ENCODE results near the gene ATP8A1. TPM values are rescaled to one million over a fixed set of nuclear protein-coding genes. Genes with fewer than 3 reads are reported as not detected.

ATP8A1 gene
- polyA plus RNA-seq, 1 experiment, result 0.20 TPM

GRCh38 chr4:42395595-42395994 is 261.3 kb downstream of the ATP8A1 start:
- DNase-seq (ENCODE audit: low read depth, low spot score), result no peak
- Histone ChIP-seq H3K27me3 (ENCODE audit: control insufficient read depth, insufficient read depth, low read length) (peaks cover 35% of the 10 kb centered on the region), H3K27ac (ENCODE audit: low read depth, low read length) (no peak overlapping the region), H3K4me3 (ENCODE audit: low read depth, low read length) (no peak overlapping the region), H3K9me3 (ENCODE audit: control insufficient read depth, insufficient read depth, low read length) (no peaks in the 10 kb centered on the region; the same call in 1 of the 2 replicates)
- TF ChIP-seq CTCF (IDR thresholded peaks at IDR 0.05; ENCODE audit: low read depth, low read length), result no peak
- ChIA-PET POLR2A (no interaction called here), CTCF (no interaction called here)

GRCh38 chr4:42392436-42392835 is 264.5 kb downstream of the ATP8A1 start:
- H3K27ac ChIP-seq (ENCODE audit: low read depth, low read length), result no peak overlapping the region
- ChIA-PET POLR2A (no interaction called here), CTCF (no interaction called here)
- TF ChIP-seq CTCF (IDR thresholded peaks at IDR 0.05; ENCODE audit: low read depth, low read length), result no peak
- no peak overlapping the region for H3K4me3 ChIP-seq (ENCODE audit: low read depth, low read length)
- DNase-seq (ENCODE audit: low read depth, low spot score), result no peak
- no peaks in the 10 kb centered on the region; the same call in 1 of the 2 replicates for H3K9me3 ChIP-seq (ENCODE audit: control insufficient read depth, insufficient read depth, low read length)
- H3K27me3 ChIP-seq (ENCODE audit: control insufficient read depth, insufficient read depth, low read length), result peaks cover 9% of the 10 kb centered on the region

- ChIA-PET POLR2A (no interaction called here), CTCF (no interaction called here)
- no peak overlapping the region for H3K4me3 ChIP-seq (ENCODE audit: low read depth, low read length)
- no peaks in the 10 kb centered on the region for H3K9me3 ChIP-seq (ENCODE audit: control insufficient read depth, insufficient read depth, low read length)
- TF ChIP-seq CTCF (IDR thresholded peaks at IDR 0.05; ENCODE audit: low read depth, low read length), result no peak
- H3K27ac ChIP-seq (ENCODE audit: low read depth, low read length), result no peak overlapping the region
- no peak for DNase-seq (ENCODE audit: low read depth, low spot score)
- peaks cover 7% of the 10 kb centered on the region for H3K27me3 ChIP-seq (ENCODE audit: control insufficient read depth, insufficient read depth, low read length)
Observed at GRCh38 chr4:42391981-42392380, 264.9 kb downstream of the ATP8A1 start.

GRCh38 chr4:42391355-42391664 is 265.6 kb downstream of the ATP8A1 start:
- no peak for TF ChIP-seq CTCF (IDR thresholded peaks at IDR 0.05; ENCODE audit: low read depth, low read length)
- ChIA-PET CTCF (no interaction called here), POLR2A (no interaction called here)
- Histone ChIP-seq H3K4me3 (ENCODE audit: low read depth, low read length) (no peak overlapping the region), H3K27me3 (ENCODE audit: control insufficient read depth, insufficient read depth, low read length) (peaks cover under 1% of the 10 kb centered on the region), H3K9me3 (ENCODE audit: control insufficient read depth, insufficient read depth, low read length) (no peaks in the 10 kb centered on the region), H3K27ac (ENCODE audit: low read depth, low read length) (no peak overlapping the region)
- DNase-seq (ENCODE audit: low read depth, low spot score), result no peak

- H3K27ac ChIP-seq (ENCODE audit: low read depth, low read length), result no peak overlapping the region
- DNase-seq (ENCODE audit: low read depth, low spot score), result no peak
- POLR2A ChIA-PET, result no interaction called here
- no peaks in the 10 kb centered on the region for H3K27me3 ChIP-seq (ENCODE audit: control insufficient read depth, insufficient read depth, low read length)
- CTCF ChIA-PET, result interaction anchor here (0.9 kb wide), 1 partner anchor 68 kb away, joined by 3 read pairs; no protein-coding TSS in a partner anchor
- TF ChIP-seq CTCF (IDR thresholded peaks at IDR 0.05; ENCODE audit: low read depth, low read length), result no peak
- no peak overlapping the region for H3K4me3 ChIP-seq (ENCODE audit: low read depth, low read length)
- no peaks in the 10 kb centered on the region for H3K9me3 ChIP-seq (ENCODE audit: control insufficient read depth, insufficient read depth, low read length)
Observed at GRCh38 chr4:42390622-42391354, 266.1 kb downstream of the ATP8A1 start.

All from AG04450 (cell line).